Mesendoderm (in vitro differentiated cells): ENCODE results near the gene RAI14.

Experiments
- DNase-seq: peaks from one replicate; pipeline ENCODE4 v3.0.0; 2013
- H2AK5ac ChIP-seq: 2 replicates; pipeline ENCODE4 v1.6.1; 2013; ENCODE audit warnings: low read length, inconsistent platforms
- H2BK120ac ChIP-seq: 2 replicates; pipeline ENCODE4 v1.6.1; 2013; ENCODE audit warnings: low read depth, mild to moderate bottlenecking, low read length, moderate library complexity, mixed read lengths
- H2BK15ac ChIP-seq: replicated peaks from 2 replicates; pipeline ENCODE4 v1.6.1; 2013; ENCODE audit warnings: low read depth, mild to moderate bottlenecking, moderate library complexity
- H2BK5ac ChIP-seq: 2 replicates; pipeline ENCODE4 v1.6.1; 2013; ENCODE audit warnings: low read length, inconsistent platforms
- H3K18ac ChIP-seq: 2 replicates; pipeline ENCODE4 v1.6.1; 2013; ENCODE audit warnings: mild to moderate bottlenecking, low read length, mixed read lengths
- H3K23ac ChIP-seq: one replicate; pipeline ENCODE4 v1.6.1; 2013; ENCODE audit warnings: low read length
- H3K27ac ChIP-seq: 2 replicates; pipeline ENCODE4 v1.5.1; 2013; ENCODE audit warnings: low read depth, mild to moderate bottlenecking, inconsistent platforms, low read length, moderate library complexity
- H3K27me3 ChIP-seq: 2 replicates; pipeline ENCODE4 v1.6.1; 2013; ENCODE audit warnings: low read length, control low read depth, mild to moderate bottlenecking, inconsistent platforms; ENCODE audit not compliant: insufficient read depth, poor library complexity
- H3K36me3 ChIP-seq: 2 replicates; pipeline ENCODE4 v1.6.1; 2013; ENCODE audit warnings: low read length, inconsistent platforms; ENCODE audit not compliant: control insufficient read depth, insufficient read depth
- H3K4ac ChIP-seq: one replicate; pipeline ENCODE4 v1.6.1; 2013; ENCODE audit warnings: low read depth, mild to moderate bottlenecking, low read length, moderate library complexity
- H3K4me1 ChIP-seq: 2 replicates; pipeline ENCODE4 v1.6.1; 2013; ENCODE audit warnings: low read depth, low read length, inconsistent platforms; ENCODE audit not compliant: control insufficient read depth
- H3K4me2 ChIP-seq: 2 replicates; pipeline ENCODE4 v1.6.1; 2013; ENCODE audit warnings: low read length
- H3K4me3 ChIP-seq: 2 replicates; pipeline ENCODE4 v1.5.1; 2013; ENCODE audit warnings: mild to moderate bottlenecking, low read length
- H3K56ac ChIP-seq: one replicate; pipeline ENCODE4 v1.6.1; 2013; ENCODE audit warnings: low read length
- H3K79me1 ChIP-seq: 2 replicates; pipeline ENCODE4 v1.6.1; 2013; ENCODE audit warnings: low read length, inconsistent platforms
- H3K79me2 ChIP-seq: 2 replicates; pipeline ENCODE4 v1.6.1; 2013; ENCODE audit warnings: mild to moderate bottlenecking, low read length; ENCODE audit not compliant: control insufficient read depth, insufficient read depth
- H3K9ac ChIP-seq: 2 replicates; pipeline ENCODE4 v1.6.1; 2013; ENCODE audit warnings: low read length, inconsistent platforms
- H4K5ac ChIP-seq: one replicate; pipeline ENCODE4 v1.6.1; 2013; ENCODE audit warnings: low read length
- H4K8ac ChIP-seq: one replicate; pipeline ENCODE4 v1.6.1; 2013; ENCODE audit warnings: low read depth, mild to moderate bottlenecking, control low read depth, low read length, moderate library complexity
- WGBS: extraction: QIAGEN DNeasy Blood & Tissue Kit; methylation state at CpG from one replicate; pipeline ENCODE4 v1.1.7; 2013; ENCODE audit warnings: low lambda C conversion rate, missing lambda C conversion rate; ENCODE audit not compliant: insufficient coverage; ENCODE audit errors: extremely low coverage; 5-methylcytosine and 5-hydroxymethylcytosine counted together

RAI14 gene

DNA sequence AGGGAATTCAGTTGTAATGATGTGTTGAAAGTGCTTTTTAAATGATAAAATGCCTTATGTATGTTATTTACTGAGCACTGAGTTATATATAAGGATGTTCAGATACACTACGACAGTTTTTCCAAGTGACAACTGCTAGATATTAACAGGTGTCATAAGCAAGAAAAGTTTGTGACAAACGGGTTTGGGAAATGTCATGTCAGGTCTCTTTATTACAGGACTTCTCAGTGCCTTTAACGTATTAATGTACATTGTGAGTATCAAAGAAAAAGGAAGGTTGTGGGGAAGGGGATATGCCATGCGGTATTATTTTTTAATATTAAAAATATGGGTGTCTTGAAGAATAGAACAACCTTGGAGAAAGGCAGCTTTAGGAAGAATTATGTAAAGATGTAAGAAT, 56.4 kb downstream of the RAI14 start:
- WGBS = 100% methylated on average over 1 of the region's 4 CpGs
- no peak overlapping the region for H2BK120ac ChIP-seq
- H2BK5ac ChIP-seq = no peak overlapping the region
- peaks cover 22% of the 10 kb centered on the region for H3K79me2 ChIP-seq
- H4K5ac ChIP-seq = no peak overlapping the region
- H3K27me3 ChIP-seq = no peaks in the 10 kb centered on the region
- H3K23ac ChIP-seq = no peak overlapping the region
- no peak for DNase-seq
- H3K4ac ChIP-seq = no peak overlapping the region
- H3K27ac ChIP-seq = no peak overlapping the region
- H4K8ac ChIP-seq = no peak overlapping the region
- H3K79me1 ChIP-seq = peaks cover 10% of the 10 kb centered on the region
- H3K56ac ChIP-seq = no peak overlapping the region
- no peak overlapping the region for H3K4me3 ChIP-seq
- no peak overlapping the region for H3K4me2 ChIP-seq
- H2BK15ac ChIP-seq = no peak overlapping the region
- H2AK5ac ChIP-seq = no peak overlapping the region
- H3K4me1 ChIP-seq = peaks cover 5% of the 10 kb centered on the region
- no peak overlapping the region for H3K9ac ChIP-seq
- H3K36me3 ChIP-seq = no peaks in the 10 kb centered on the region
- H3K18ac ChIP-seq = no peak overlapping the region

DNA sequence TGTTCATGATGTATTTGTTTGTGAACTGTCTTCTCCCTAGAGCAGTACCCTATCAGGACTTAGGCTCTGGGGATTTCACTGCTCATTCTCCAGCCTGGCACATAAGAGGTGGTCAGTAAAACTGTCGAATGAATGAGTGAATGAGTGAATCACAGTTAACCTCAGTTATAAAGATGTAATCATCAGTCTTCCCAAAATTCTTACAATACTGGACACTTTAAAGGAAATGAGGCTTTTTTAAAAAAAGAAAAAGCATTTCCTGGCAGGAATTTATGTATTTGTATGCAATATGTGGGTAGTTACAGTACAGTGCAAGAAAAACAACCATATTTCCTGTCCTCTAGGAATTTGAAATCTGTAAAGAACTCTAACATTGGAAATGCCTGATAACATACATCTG, 59.6 kb downstream of the RAI14 start:
- no peak overlapping the region for H3K9ac ChIP-seq
- no peak overlapping the region for H2AK5ac ChIP-seq

DNA sequence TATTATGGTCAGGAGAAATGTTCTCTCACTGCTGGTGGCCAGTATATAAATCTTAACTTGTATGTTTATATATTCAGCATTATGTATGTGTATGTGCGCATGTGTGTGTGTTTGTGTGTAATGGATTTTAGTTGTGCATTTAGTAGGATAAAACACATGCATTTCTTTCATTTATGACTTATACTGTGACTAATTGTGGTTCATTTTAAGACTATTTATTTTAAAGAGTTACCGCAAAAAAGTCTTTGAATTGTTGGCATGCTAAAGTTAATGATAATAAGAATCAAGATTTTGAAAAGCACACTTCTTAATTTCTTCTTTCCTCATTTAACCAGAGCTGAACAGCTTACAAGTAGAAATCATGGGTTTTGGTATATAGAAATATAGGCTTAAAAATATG, 60.9 kb downstream of the RAI14 start:
- Histone ChIP-seq H3K9ac (no peak overlapping the region), H3K4me2 (no peak overlapping the region), H3K4me1 (peaks cover 10% of the 10 kb centered on the region), H3K18ac (no peak overlapping the region), H2BK5ac (no peak overlapping the region), H3K23ac (no peak overlapping the region), H2BK15ac (no peak overlapping the region), H3K27me3 (no peaks in the 10 kb centered on the region), H2BK120ac (no peak overlapping the region), H3K56ac (no peak overlapping the region), H2AK5ac (no peak overlapping the region), H4K5ac (no peak overlapping the region), H3K36me3 (no peaks in the 10 kb centered on the region), H3K4ac (no peak overlapping the region), H3K79me1 (peaks cover 7% of the 10 kb centered on the region), H4K8ac (no peak overlapping the region), H3K27ac (no peak overlapping the region), H3K4me3 (no peak overlapping the region), H3K79me2 (peaks cover 23% of the 10 kb centered on the region)
- no CpG with 5 or more reads among the region's 2 CpGs for WGBS
- DNase-seq = no peak

More for the DNA sequence above, 59.6 kb downstream of the RAI14 start:
- H3K4me1 ChIP-seq = peaks cover 10% of the 10 kb centered on the region
- no peak overlapping the region for H2BK15ac ChIP-seq
- H3K27ac ChIP-seq = no peak overlapping the region
- no peak overlapping the region for H3K4me3 ChIP-seq
- no peak overlapping the region for H3K4me2 ChIP-seq
- no peak overlapping the region for H4K5ac ChIP-seq
- H3K4ac ChIP-seq = no peak overlapping the region
- no peaks in the 10 kb centered on the region for H3K36me3 ChIP-seq
- no peak for DNase-seq
- peaks cover 22% of the 10 kb centered on the region for H3K79me2 ChIP-seq
- WGBS = no CpG with 5 or more reads among the region's 1 CpG
- H3K56ac ChIP-seq = no peak overlapping the region
- H2BK5ac ChIP-seq = no peak overlapping the region
- H3K27me3 ChIP-seq = no peaks in the 10 kb centered on the region
- no peak overlapping the region for H3K23ac ChIP-seq
- H4K8ac ChIP-seq = no peak overlapping the region
- peaks cover 8% of the 10 kb centered on the region for H3K79me1 ChIP-seq
- no peak overlapping the region for H3K18ac ChIP-seq
- H2BK120ac ChIP-seq = no peak overlapping the region

DNA sequence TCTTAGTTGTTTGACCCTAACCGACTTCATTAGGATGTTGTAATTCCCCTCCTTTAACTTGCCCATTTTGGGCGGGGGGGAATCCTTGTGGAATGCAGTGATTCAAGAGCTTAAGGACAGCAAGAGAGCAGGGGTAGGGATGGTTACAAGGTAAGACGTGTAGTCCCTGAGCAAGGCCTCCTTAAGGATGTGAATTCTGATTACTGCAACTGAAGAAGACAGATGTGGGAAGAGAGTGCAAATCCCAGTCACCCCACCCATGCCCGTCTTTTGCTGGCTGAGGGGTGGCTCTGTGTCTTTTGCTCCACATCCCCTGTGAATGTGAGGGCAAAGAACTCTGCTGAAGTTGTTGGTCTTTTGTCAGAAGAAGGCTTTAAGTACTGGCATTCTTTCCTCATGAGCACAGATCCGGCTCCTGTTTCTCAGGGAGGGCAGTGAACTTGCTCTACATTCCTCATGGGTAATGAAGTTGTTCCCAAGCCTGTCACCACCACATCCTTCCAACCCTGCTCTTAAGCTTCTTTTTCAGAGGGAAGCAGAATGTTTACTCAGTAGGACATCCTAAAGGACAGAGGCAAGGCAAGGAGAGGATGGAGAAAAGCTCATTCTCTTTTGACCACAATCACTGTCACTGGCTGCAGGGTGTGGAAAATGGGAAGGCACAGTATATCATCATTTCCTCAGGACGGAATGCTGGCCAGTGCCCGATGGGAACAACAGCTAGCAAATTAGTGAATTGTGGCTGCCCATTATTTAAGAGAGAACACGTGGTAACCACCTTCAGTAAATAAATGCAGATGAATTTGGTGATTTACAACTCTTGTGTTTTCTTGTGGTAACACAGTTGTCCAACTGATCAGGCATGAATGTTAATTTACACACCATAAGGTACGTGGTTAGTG, 61.5 kb downstream of the RAI14 start:
- WGBS = no CpG with 5 or more reads among the region's 9 CpGs
- peak overlapping the region; percentile 12 for H3K9ac ChIP-seq
- H3K4me2 ChIP-seq = no peak overlapping the region
- H4K8ac ChIP-seq = no peak overlapping the region
- H3K23ac ChIP-seq = no peak overlapping the region
- H3K4ac ChIP-seq = no peak overlapping the region
- peaks cover 10% of the 10 kb centered on the region for H3K4me1 ChIP-seq
- peak overlapping the region; percentile 88 for H3K27ac ChIP-seq
- H3K18ac ChIP-seq = no peak overlapping the region
- H4K5ac ChIP-seq = no peak overlapping the region
- H3K79me1 ChIP-seq = peaks cover 7% of the 10 kb centered on the region
- no peak overlapping the region for H2AK5ac ChIP-seq
- peak overlapping the region; percentile 56 for H3K56ac ChIP-seq
- no peaks in the 10 kb centered on the region for H3K27me3 ChIP-seq
- H2BK15ac ChIP-seq = no peak overlapping the region
- H2BK5ac ChIP-seq = no peak overlapping the region
- no peak overlapping the region for H2BK120ac ChIP-seq
- peak; percentile 98 for DNase-seq
- peaks cover 28% of the 10 kb centered on the region for H3K79me2 ChIP-seq
- no peak overlapping the region for H3K4me3 ChIP-seq
- H3K36me3 ChIP-seq = no peaks in the 10 kb centered on the region

DNA sequence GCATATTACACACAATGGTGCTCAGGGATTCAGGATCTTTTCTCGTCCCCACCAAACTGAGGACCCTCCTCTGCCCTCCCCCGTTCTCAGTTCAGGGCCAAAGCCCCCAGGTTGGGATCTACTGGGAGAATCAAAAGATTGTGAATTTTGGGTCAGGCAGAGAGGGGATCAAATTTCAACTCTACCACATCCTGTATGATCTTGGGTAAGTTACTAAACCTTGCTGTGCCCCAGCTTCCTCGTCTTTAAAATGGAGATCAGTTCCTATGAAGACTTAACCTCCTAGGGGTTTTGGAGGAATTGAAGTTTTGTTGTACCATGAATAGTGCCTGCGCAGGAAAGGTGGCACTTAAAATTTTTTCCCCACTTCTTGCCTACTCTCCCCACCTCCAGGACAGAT, 62.4 kb downstream of the RAI14 start:
- Histone ChIP-seq H3K36me3 (no peaks in the 10 kb centered on the region), H4K8ac (no peak overlapping the region), H2BK5ac (no peak overlapping the region), H3K4me3 (no peak overlapping the region), H3K56ac (no peak overlapping the region), H2AK5ac (no peak overlapping the region), H3K9ac (no peak overlapping the region), H3K18ac (peak overlapping the region; percentile 80), H3K27me3 (no peaks in the 10 kb centered on the region), H3K79me2 (peaks cover 24% of the 10 kb centered on the region), H3K4me1 (peaks cover 10% of the 10 kb centered on the region), H3K23ac (no peak overlapping the region), H3K79me1 (peaks cover 5% of the 10 kb centered on the region), H3K4me2 (no peak overlapping the region), H4K5ac (no peak overlapping the region), H3K27ac (no peak overlapping the region), H2BK120ac (no peak overlapping the region), H2BK15ac (no peak overlapping the region), H3K4ac (peak overlapping the region; percentile 65)
- DNase-seq = no peak
- WGBS = no CpG with 5 or more reads among the region's 4 CpGs
